GM19023 (cell line): ENCODE measurements around the gene CKM.

ENCODE experiments used
- ATAC-seq: cut with Tn5 transposase; IDR thresholded peaks from one replicate; pipeline ENCODE4 v1.9.1; 2021; ENCODE audit warnings: mild to moderate bottlenecking, moderate library complexity; ENCODE audit not compliant: unreplicated experiment

CKM gene

GRCh38 chr19:45322744-45323281, at the start of gene CKM:
Gene CKM, minus strand, starts transcription at chr19:45322875. Its CDS starts 3,162 bp downstream, at chr19:45319713.
- ATAC-seq, result no peak

GRCh38 chr19:45370410-45371204, 47.9 kb upstream of the CKM start, which contains the start of gene ERCC2:
Gene ERCC2, minus strand, starts transcription at chr19:45370573. Its CDS starts 33 bp downstream, at chr19:45370540.
- ATAC-seq, result peak; percentile 92

GRCh38 chr19:45368737-45369340, 46.2 kb upstream of the CKM start:
- no peak for ATAC-seq

- no peak for ATAC-seq
These were observed 45.5 kb upstream of the CKM start for GRCh38 chr19:45368127-45368526.

GRCh38 chr19:45364696-45365095, 42.0 kb upstream of the CKM start:
- ATAC-seq, result no peak

GRCh38 chr19:45363861-45364459, 41.3 kb upstream of the CKM start:
- no peak for ATAC-seq

- ATAC-seq, result no peak
These were observed 39.6 kb upstream of the CKM start for GRCh38 chr19:45362291-45362690.

- ATAC-seq, result no peak
These were observed 38.9 kb upstream of the CKM start for GRCh38 chr19:45361608-45362007.

- ATAC-seq, result no peak
These were observed 35.6 kb upstream of the CKM start for GRCh38 chr19:45358213-45358792.

GRCh38 chr19:45357445-45357783, 34.7 kb upstream of the CKM start:
- no peak for ATAC-seq

GRCh38 chr19:45356760-45357444, 34.2 kb upstream of the CKM start:
- ATAC-seq, result no peak

GRCh38 chr19:45355910-45356309, 33.2 kb upstream of the CKM start:
- ATAC-seq, result no peak

GRCh38 chr19:45355402-45355801, 32.7 kb upstream of the CKM start:
- ATAC-seq, result no peak

- no peak for ATAC-seq
These were observed 31.7 kb upstream of the CKM start for GRCh38 chr19:45354241-45354842.

GRCh38 chr19:45352914-45353796, 30.5 kb upstream of the CKM start:
- no peak for ATAC-seq

- no peak for ATAC-seq
These were observed 29.8 kb upstream of the CKM start for GRCh38 chr19:45352471-45352870.

- ATAC-seq, result no peak
These were observed 29.4 kb upstream of the CKM start for GRCh38 chr19:45352062-45352461.

- ATAC-seq, result no peak
These were observed 28.8 kb upstream of the CKM start for GRCh38 chr19:45351401-45351952.

GRCh38 chr19:45350477-45351058, 27.9 kb upstream of the CKM start:
- no peak for ATAC-seq
